GM12878 (cell line): ENCODE data around the gene PRDM15. TPM values are rescaled to one million over a fixed set of nuclear protein-coding genes. Genes with fewer than 3 reads are reported as not detected.

ENCODE experiments used
- ATF7 ChIP-seq: fragments of 450-650 bp; IDR thresholded peaks from 2 replicates; pipeline ENCODE4 v1.6.1; 2016; ENCODE audit warnings: low read depth, mild to moderate bottlenecking
- CHD1 ChIP-seq: IDR thresholded peaks from 2 replicates; pipeline ENCODE4 v1.6.1; 2012; ENCODE audit warnings: low read depth, low read length, improper control_type of control experiment
- CHD2 ChIP-seq: IDR thresholded peaks from 2 replicates; pipeline ENCODE4 v1.6.1; 2011; ENCODE audit warnings: low read depth, low read length, improper control_type of control experiment, borderline replicate concordance
- DPF2 ChIP-seq: fragments of 450-650 bp; IDR thresholded peaks from 2 replicates; pipeline ENCODE4 v1.6.1; 2017; ENCODE audit warnings: mild to moderate bottlenecking
- IRF4 ChIP-seq: IDR thresholded peaks from 2 replicates; pipeline ENCODE4 v1.6.1; 2011; ENCODE audit warnings: low read depth, low read length
- MEF2B ChIP-seq: fragments of 450-650 bp; IDR thresholded peaks from 2 replicates; pipeline ENCODE4 v1.6.1; 2018; ENCODE audit warnings: mild to moderate bottlenecking, moderate library complexity; ENCODE audit not compliant: partially characterized antibody, poor library complexity, severe bottlenecking
- MXI1 ChIP-seq: fragments of 150-350 bp; IDR thresholded peaks from 2 replicates; pipeline ENCODE4 v1.6.1; 2011; ENCODE audit warnings: low read depth, mild to moderate bottlenecking, inconsistent platforms, low read length, improper control_type of control experiment
- NFYA ChIP-seq: IDR thresholded peaks from 2 replicates; pipeline ENCODE4 v1.6.1; 2011; ENCODE audit warnings: low read depth, mild to moderate bottlenecking, low read length, improper control_type of control experiment, borderline replicate concordance
- RCOR1 ChIP-seq: conservative IDR thresholded peaks from 2 replicates; pipeline ENCODE4 v1.6.1; 2012; ENCODE audit warnings: low read depth, low read length, improper control_type of control experiment
- RELB ChIP-seq: fragments of 450-650 bp; IDR thresholded peaks from 2 replicates; pipeline ENCODE4 v1.6.1; 2017; ENCODE audit warnings: low read depth, mild to moderate bottlenecking, moderate library complexity
- RUNX3 ChIP-seq: IDR thresholded peaks from 2 replicates; pipeline ENCODE4 v1.6.1; 2012; ENCODE audit warnings: low read length, inconsistent platforms
- ZBTB40 ChIP-seq: fragments of 450-650 bp; IDR thresholded peaks from 2 replicates; pipeline ENCODE4 v1.6.1; 2016; ENCODE audit warnings: mild to moderate bottlenecking, moderate library complexity, borderline replicate concordance
- polyA plus RNA-seq, 11 experiments: library from polyadenylated mRNA; depleted of rRNA in 4 of 11; unstranded in 6 of 11; stranded (reverse) in 5 of 11; fragments of >200 nt; fragmentation: Nextera tagmentation in 4 of 11; fragmentation: Illumina TruSeq in 1 of 11; extraction: Ambion mirVana in 4 of 11; extraction: Trizol in 1 of 11; gene quantifications; 1 replicate in 1 of 11; 2 replicates in 10 of 11; pipeline versions ENCODE4 v1.2.1 to v1.2.3, GENCODE V29; 2011 to 2016; ENCODE audit warnings: inconsistent platforms in 2 of 11, missing spikeins in 2 of 11, low read depth in 1 of 11
- total RNA-seq, 4 experiments: library from RNA; depleted of rRNA in 3 of 4; stranded (reverse); fragments of >200 nt in 3 of 4; fragmentation: Illumina TruSeq in 1 of 4; extraction: Trizol in 1 of 4; gene quantifications; 2 replicates each; pipeline versions ENCODE4 v1.2.1 to v1.2.3, GENCODE V29; 2013 to 2021

Gene PRDM15
- total and polyA plus RNA-seq, 10 of the 15 experiments (the other 5 are each of a cell fraction or from before 2014, with no cell fraction given): 2.2 to 16.0 (median 8.6) TPM

- TF ChIP-seq ZBTB40 (peak; percentile 17; the same call in 1 of the 2 replicates), MEF2B (peak; percentile 51), RCOR1 (no peak), RELB (no peak), CHD1 (0 out of 2 replicates have a peak, but pooled peaks have one; percentile 57), RUNX3 (peak; percentile 61), MXI1 (peak; percentile 54; the same call in 1 of the 2 replicates), DPF2 (0 out of 2 replicates have a peak, but pooled peaks have one; percentile 40), ATF7 (peak; percentile 56), IRF4 (0 out of 2 replicates have a peak, but pooled peaks have one; percentile 29), NFYA (no peak), CHD2 (0 out of 2 replicates have a peak, but pooled peaks have one; percentile 9)
Measured at GRCh38 chr21:41877901-41878830, 978 bp downstream of the PRDM15 start (continued).
